Measurements from ENCODE around the gene SPATA3. TPM values are rescaled to one million over a fixed set of nuclear protein-coding genes. Genes with fewer than 3 reads are reported as not detected.

Gene SPATA3
- total RNA-seq, 1 donor, result not detected

DNA sequence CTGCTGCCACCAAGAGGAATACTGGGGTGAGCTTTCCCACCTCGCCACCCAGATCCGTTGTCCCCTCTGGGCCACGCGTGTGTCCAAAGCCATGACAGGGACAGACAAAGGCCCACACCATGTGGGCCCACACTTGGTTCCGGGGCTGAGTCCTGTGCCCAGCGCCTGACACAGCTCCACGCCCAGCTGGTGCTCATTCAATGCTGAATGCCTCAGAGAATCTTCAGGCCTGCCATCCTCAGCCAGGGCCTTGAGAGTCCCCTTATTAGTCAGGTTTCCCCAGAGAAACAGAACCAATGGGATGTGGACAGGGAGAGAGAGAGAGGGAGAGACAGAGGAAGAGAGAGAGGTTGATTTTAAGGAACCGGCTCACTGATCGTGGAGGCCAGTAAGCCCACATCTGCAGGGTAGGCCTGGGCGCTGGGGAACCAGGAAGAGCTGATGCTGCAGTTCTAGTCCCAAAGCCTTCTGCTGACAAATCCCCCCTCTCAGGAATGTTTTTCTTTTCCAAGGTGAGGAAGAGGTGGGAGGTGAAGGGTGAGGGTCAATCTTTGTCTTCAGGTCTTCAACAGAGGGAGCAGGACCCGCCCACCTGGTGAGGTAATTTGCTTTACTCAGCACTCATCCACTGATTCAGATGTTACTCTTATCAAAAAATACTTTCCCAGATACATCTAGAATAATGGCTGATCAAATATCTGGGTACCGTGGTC lies 10.2 kb upstream of the SPATA3 start:
- no peak for DNase-seq (ENCODE audit: low read depth)
- H3K4me3 ChIP-seq (ENCODE audit: low read depth, low read length), result no peak overlapping the region
- no peak for TF ChIP-seq CTCF (IDR thresholded peaks at IDR 0.05; ENCODE audit: insufficient read depth, low read depth, low read length)

DNA sequence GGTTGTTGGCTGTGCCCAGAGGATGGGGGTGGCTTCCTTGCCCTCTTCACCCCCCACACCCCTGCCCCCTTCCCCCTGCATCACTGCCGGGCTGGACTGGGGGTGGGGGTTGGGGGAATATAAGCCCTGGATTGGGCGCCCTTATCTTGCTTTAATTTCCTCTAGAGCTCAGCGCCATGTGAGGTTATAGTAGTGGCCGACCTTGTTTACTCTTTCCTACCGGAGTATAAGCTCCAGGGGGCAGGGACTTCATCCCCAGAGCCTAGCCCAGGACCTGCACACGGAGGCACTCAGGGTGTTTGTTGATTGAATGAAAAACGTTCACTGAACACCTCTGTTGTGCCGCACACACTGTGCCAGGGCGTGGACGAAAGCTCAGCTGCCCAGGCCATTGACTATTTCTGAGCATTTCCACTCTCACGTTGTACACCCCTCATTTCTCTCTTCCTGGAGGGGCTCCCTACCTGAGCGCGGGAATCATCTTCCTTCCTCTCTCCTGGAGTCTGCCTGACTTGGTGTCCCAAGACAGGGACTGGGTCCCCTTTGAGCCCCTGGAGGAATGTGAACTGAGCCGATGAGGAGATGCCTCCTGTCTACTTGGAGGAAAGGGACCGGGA lies 9.3 kb upstream of the SPATA3 start:
- no peak for TF ChIP-seq CTCF (IDR thresholded peaks at IDR 0.05; ENCODE audit: insufficient read depth, low read depth, low read length)
- DNase-seq (ENCODE audit: low read depth), result no peak
- peak overlapping the region; percentile 43 for H3K4me3 ChIP-seq (ENCODE audit: low read depth, low read length)

- TF ChIP-seq CTCF (IDR thresholded peaks at IDR 0.05; ENCODE audit: insufficient read depth, low read depth, low read length), result peak; percentile 93
- peak overlapping the region; percentile 43 for H3K4me3 ChIP-seq (ENCODE audit: low read depth, low read length)
- peak; percentile 61 for DNase-seq (ENCODE audit: low read depth)
Measured at GRCh38 chr2:230987137-230988020, 8.5 kb upstream of the SPATA3 start.

DNA sequence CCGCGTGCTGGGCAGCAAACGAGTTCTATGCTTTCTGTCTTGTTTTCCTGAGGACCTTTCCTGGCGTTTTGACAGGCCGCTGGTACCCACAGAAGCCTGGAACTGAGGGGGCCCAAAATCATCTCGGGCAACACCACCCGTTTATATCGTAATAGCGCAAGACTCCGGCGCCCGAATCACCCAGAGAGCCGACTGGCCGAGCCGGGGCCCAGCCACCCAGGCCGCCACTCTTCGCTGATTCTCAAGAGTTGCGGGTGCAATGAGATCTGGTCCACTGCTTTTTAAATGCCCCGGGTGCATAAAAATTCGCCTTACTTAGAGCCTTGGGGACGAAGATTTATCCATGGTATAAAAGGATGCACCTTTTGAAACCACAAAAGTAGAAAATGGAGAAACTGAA lies 6.2 kb upstream of the SPATA3 start:
- H3K4me3 ChIP-seq (ENCODE audit: low read depth, low read length), result no peak overlapping the region
- DNase-seq (ENCODE audit: low read depth), result no peak
- no peak for TF ChIP-seq CTCF (IDR thresholded peaks at IDR 0.05; ENCODE audit: insufficient read depth, low read depth, low read length)

- no peak for DNase-seq (ENCODE audit: low read depth)
- no peak overlapping the region for H3K4me3 ChIP-seq (ENCODE audit: low read depth, low read length)
- no peak for TF ChIP-seq CTCF (IDR thresholded peaks at IDR 0.05; ENCODE audit: insufficient read depth, low read depth, low read length)
Measured at GRCh38 chr2:230990131-230990898, 5.6 kb upstream of the SPATA3 start.

DNA sequence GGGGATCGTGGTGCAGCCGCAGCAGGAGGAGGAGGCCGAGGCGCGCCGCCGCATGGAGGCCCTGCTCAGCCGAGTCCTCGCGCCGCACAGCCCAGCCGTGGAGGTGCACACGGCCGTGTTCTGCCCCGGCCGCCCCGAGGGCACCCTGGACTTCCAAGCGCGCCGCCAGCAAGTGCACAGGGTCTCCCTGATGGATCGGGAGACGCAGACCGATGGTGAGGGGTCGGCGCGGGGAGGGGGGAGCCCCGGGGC lies 5.1 kb upstream of the SPATA3 start:
- no peak for TF ChIP-seq CTCF (IDR thresholded peaks at IDR 0.05; ENCODE audit: insufficient read depth, low read depth, low read length)
- no peak overlapping the region for H3K4me3 ChIP-seq (ENCODE audit: low read depth, low read length)
- no peak for DNase-seq (ENCODE audit: low read depth)
